ENCODE measurements around the gene BAK1.
"Not testable (repeated sequence)": the region's sequence is repeated elsewhere in the genome, so short reads cannot be mapped to it uniquely, and the experiment has no call there.

The BAK1 gene

DNA sequence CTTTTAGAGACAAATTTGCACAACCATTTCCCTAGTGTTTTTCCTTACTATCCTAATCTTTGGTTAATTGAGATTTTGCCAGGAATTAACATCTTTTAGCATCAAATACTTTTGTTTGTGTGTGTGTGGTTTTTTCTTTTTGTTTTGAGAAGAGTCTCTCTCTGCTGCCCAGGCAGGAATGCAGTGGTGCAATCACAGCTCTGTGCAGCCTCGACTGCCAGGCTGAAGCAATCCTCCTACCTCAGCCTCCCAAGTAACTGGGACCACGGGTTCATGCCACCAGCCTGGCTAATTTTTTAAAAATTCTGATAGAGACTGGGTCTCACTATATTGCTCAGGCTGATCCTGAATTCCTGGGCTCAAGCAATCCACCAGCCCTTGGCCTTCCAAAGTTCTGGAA lies 28.5 kb downstream of the BAK1 start:
- DNase-seq (ENCODE audit: low read depth in 2 of 2), result no peak

DNA sequence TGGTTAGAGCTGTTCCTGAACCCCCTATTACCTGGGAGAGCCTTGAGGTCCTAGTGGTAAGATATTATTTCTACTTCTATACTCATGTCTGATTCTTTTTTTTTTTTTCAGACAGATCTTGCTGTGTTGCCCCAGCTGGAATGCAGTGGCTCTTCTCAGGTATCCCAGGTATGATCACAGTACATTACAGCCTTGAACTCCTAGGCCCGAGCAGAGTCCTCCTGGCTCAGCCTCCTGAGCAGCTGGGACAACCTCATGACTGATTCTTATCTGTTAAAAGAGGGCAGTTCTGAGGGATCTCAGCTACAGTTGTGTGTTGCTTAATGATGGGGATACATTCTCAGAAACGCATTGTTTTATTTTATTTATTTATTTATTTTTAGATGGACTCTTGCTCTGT lies 30.2 kb downstream of the BAK1 start:
- DNase-seq (ENCODE audit: low read depth in 2 of 2), result no peak

DNA sequence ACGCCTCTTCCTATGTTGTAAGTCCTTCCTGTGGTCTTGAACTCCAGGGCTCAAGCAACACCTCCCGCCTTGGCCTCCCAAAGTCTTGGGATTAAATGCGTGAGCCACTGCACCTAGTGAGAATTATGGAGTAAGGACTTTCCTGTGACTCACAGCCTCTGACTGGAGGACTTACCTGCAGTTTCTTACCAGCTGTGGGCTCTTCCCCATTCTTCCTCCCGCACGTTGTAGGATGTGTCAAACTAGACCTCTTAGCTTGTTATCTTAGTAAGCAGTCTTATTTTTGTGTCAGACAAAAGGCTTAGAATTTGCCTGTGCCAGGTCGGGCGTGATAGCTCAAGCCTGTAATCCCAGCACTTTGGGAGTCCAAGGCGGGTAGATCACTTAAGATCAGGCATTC lies 30.9 kb downstream of the BAK1 start:
- DNase-seq (ENCODE audit: low read depth in 2 of 2), result no peak

DNA sequence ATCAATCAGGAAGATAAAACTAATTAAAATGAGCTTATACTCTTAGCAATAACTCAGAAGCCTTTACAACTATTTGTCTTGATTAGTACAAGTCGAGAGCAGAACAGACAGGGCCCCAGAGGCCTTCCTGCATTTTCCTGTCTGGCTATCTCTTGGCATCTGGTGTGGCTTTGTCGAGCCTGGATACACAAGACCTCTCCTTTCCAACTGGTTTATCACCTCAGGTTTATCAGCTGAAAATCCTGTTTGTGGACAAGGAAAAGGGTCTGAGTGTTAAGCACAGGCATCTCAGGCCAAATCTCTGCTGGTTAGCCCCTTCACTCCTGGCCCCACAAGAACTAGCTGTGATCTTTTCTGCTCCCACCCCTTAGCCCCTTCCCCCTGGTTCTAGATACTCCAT lies 32.6 kb downstream of the BAK1 start:
- DNase-seq (ENCODE audit: low read depth in 2 of 2), result no peak

DNA sequence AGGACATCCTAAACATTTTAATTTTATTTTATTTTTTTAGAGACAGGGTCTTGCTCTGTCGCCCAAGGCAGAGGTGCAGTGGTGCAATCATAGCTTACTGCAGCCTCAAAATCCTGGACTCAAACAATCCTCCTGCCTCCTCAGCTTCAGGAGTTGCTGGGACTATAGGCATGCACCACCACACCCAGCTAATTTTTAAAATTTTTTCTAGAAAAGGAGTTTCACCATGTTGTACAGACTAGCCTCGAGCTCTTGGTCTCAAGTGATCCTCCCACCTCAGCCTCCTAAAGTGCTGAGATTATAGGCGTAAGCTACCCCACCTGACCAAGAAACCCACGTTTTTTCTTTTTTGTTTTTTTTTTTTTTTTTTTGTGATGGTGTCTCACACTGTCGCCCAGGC lies 33.3 kb downstream of the BAK1 start:
- no peak for DNase-seq (ENCODE audit: low read depth in 2 of 2)

DNA sequence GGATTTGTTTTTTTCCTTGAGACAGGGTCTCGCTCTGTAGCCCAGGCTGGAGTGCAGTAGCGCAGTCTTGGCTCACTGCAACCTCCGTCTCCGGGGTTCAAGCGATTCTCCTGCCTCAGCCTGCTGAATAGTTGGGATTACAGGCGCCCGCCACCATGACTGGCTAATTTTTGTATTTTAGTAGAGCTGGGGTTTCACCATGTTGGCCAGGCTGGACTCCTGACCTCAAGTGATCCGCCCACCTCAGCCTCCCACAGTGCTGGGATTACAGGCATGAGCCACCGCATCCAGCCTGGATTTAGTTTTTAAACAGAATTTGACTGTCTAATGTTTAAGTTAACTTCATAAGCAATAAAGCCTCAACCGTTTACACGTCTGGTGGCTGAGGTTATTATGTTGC lies 34.8 kb downstream of the BAK1 start:
- DNase-seq (ENCODE audit: low read depth in 2 of 2), result not testable (repeated sequence)

DNA sequence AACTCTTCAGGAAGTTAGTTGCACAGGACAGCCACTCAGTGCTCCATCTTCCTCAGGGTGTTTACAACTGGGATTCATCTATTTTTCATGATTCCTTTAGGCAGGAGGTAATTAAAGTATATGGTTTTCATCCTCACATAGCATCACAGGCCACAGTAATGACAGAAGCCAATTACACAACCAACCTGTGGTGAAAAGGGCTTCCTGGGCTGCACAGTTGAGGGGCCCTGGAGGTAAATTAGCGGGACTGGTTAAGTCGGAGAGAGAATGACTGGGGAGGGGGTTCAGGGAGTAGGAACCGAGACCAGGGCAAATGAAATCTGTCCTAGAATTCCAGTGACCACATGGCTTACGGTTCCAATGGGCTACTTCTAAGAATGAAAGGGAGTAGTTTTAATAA lies 37.0 kb downstream of the BAK1 start:
- no peak for DNase-seq (ENCODE audit: low read depth in 2 of 2)

DNA sequence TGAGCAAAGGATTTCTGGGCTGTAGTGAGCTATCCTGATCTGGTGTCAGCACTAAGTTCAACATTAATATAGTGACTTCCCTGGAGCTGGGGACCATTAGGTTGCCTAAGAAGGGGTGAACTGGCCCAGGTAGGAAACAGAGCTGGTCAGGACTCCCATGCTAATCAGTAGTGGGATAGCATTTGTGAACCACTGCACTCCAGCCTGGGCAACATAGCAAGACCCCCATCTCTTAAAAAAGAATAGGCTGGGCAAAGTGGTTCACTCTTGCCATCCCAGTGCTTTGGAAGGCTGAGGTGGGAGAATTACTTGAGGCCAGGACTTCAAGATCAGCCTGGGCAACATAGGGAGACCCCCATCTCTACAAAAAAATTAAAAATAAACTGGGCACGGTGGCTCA lies 39.3 kb downstream of the BAK1 start:
- DNase-seq (ENCODE audit: low read depth in 2 of 2), result no peak

DNA sequence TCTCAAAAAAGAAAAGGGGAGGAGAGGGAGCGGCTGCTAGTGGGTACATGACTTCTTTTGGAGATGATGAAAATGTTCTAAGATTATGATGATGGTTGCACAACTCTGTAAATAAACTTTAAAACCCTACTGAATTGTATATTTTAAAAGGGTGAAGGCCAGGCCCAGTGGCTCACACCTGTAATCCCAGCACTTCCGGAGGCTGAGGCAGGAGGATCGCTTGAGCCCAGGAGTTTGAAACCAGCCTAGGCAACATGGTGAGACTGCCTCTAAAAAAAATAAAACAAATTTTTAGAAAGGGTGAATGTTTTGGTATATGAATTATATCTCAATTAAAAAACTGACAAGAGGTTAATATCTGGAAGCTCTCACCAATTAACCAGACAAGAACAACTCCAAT lies 45.4 kb downstream of the BAK1 start:
- DNase-seq (ENCODE audit: low read depth in 2 of 2), result no peak

DNA sequence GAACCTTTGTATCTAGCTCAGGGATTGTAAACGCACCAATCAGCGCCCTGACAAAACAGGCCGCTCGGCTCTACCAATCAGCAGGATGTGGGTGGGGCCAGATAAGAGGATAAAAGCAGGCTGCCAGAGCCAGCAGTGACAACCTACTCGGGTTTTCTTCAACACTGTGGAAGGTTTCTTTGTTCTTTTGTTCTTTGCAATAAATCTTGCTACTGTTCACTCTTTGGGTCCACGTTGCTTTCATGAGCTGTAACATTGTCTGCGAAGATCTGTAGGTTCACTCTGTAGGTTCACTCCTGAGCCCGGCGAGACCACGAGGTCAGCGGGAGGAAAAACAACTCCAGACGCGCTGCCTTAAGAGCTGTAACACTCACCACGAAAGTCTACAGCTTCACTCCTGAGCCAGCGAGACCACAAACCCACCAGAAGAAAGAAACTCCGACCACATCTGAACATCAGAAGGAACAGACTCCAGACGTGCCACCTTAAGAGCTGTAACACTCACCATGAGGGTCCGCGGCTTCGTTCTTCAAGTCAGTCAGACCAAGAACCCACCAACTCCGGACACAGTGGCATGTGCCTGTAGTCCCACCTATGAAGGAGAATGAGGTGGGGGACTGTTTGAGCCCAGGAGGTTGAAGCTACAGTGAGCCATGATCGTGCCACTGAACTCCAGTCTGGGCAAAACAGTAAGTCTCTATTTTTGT lies 46.8 kb downstream of the BAK1 start:
- DNase-seq (ENCODE audit: low read depth in 2 of 2), result peak in 1 of 2 donors; percentile 10

DNA sequence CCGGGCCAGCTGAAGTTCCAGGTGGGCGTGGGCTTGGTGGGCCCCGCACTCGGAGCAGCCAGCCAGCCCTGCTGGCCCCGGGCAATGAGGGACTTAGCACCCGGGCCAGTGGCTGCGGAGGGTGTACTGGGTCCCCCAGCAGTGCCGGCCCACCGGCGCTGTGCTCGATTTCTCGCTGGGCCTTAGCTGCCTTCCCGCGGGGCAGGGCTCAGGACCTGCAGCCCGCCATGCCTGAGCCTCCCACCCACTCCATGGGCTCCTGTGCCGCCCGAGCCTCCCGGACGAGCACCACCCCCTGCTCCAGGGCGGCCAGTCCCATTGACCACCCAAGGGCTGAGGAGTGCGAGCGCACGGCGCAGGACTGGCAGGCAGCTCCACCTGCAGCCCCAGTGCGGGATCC lies 47.6 kb downstream of the BAK1 start:
- DNase-seq (ENCODE audit: low read depth in 2 of 2), result not testable (repeated sequence)

DNA sequence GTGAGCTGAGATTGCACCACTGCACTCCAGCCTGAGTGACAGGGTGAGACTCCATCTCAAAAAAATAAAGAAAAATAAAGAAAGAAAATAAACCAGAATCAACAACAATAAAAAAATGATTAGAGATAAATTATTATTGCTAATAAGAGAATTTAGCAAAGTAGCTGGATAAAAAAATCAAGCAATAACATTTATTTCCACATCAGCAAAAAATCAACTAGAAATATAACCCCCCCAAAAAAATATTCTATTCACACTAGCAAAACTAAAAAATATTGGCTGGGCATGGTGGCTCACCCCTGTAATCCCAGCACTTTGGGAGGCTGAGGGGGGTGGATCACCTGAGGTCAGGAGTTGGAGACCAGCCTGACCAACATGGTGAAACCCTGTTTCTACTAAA lies 49.5 kb downstream of the BAK1 start:
- DNase-seq (ENCODE audit: low read depth in 2 of 2), result not testable (repeated sequence)
